Adrenal gland (tissue), 5 donors: ENCODE measurements around the gene GPAT3.

Experiments used
- CTCF ChIP-seq, 6 experiments: fragments of 450-650 bp in 4 of 6; fragments of 200-600 bp in 2 of 6; sonication (generic) in 1 of 6; IDR thresholded peaks; 1 replicate in 5 of 6; 2 replicates in 1 of 6; pipeline versions ENCODE4 v1.5.1 to v1.8.0; 2016 to 2021; ENCODE audit warnings: antibody characterized with exemption in 6 of 6, mild to moderate bottlenecking in 2 of 6, moderate library complexity in 1 of 6
- POLR2A ChIP-seq, 2 donors: fragments of 450-650 bp; IDR thresholded peaks; one replicate each; pipeline ENCODE4 v1.6.1; 2017; ENCODE audit warnings: antibody characterized with exemption in 2 of 2, mild to moderate bottlenecking in 2 of 2, moderate library complexity in 1 of 2
- donor health status: DM: no; HTN: no; CAD: no.

GRCh38 chr4:83625821-83626220 lies 89.9 kb downstream of the GPAT3 start:
- TF ChIP-seq POLR2A (IDR thresholded peaks at IDR 0.05) (no peak), CTCF (IDR thresholded peaks at IDR 0.05) (no peak)
